Esophagus squamous epithelium (tissue), 5 donors: ENCODE data around the gene TRIM41. TPM values are rescaled to one million over a fixed set of nuclear protein-coding genes. Genes with fewer than 3 reads are reported as not detected.
"Not testable (repeated sequence)": the region's sequence is repeated elsewhere in the genome, so short reads cannot be mapped to it uniquely, and the experiment has no call there.

ENCODE experiments used
- DNase-seq: peaks from one replicate; lab custom pipeline; 2025; lab: John Stamatoyannopoulos, UW
- H3K27ac ChIP-seq, 4 donors: fragments of 200-600 bp; sonication (generic); one replicate each; pipeline ENCODE4 v1.5.1; 2016 to 2019; ENCODE audit warnings: mild to moderate bottlenecking in 1 of 4
- H3K27me3 ChIP-seq, 4 donors: fragments of 200-600 bp; sonication (generic); 1 replicate in 3 of 4; 2 replicates in 1 of 4; pipeline versions ENCODE4 v1.5.1 to v1.6.0; 2017 to 2021; ENCODE audit warnings: antibody characterized with exemption in 1 of 4
- H3K36me3 ChIP-seq, 3 donors: fragments of 200-600 bp; sonication (generic); one replicate each; pipeline ENCODE4 v1.5.1; 2016 to 2019
- H3K4me1 ChIP-seq, 3 donors: fragments of 200-600 bp; sonication (generic); one replicate each; pipeline ENCODE4 v1.5.1; 2017 to 2019
- H3K4me3 ChIP-seq, 4 donors: fragments of 200-600 bp; sonication (generic); 1 replicate in 3 of 4; 2 replicates in 1 of 4; pipeline ENCODE4 v1.5.1; 2016 to 2019; ENCODE audit warnings: mild to moderate bottlenecking in 2 of 4, moderate library complexity in 1 of 4
- H3K9me3 ChIP-seq, 3 donors: fragments of 200-600 bp; sonication (generic); one replicate each; pipeline ENCODE4 v1.5.1; 2016 to 2019
- CTCF ChIP-seq, 6 experiments: fragments of 450-650 bp in 4 of 6; fragments of 200-600 bp in 2 of 6; sonication (generic) in 2 of 6; IDR thresholded peaks; one replicate each; pipeline ENCODE4 v1.5.1; 2016 to 2019; ENCODE audit warnings: antibody characterized with exemption in 6 of 6, mild to moderate bottlenecking in 4 of 6, moderate library complexity in 4 of 6
- POLR2A ChIP-seq, 4 donors: fragments of 450-650 bp; IDR thresholded peaks; one replicate each; pipeline ENCODE4 v1.6.1; 2017; ENCODE audit warnings: antibody characterized with exemption in 4 of 4, mild to moderate bottlenecking in 4 of 4, moderate library complexity in 3 of 4
- WGBS, 2 donors: methylation state at CpG; one replicate each; pipeline ENCODE4 v1.1.5; 2018; 5-methylcytosine and 5-hydroxymethylcytosine counted together
- intact Hi-C: fragments of 100-400 bp; cut with DNase I; formaldehyde crosslinking; loops from one replicate; pipeline ENCODE4 v1.15.0; 2022
- total RNA-seq, 4 donors: library from RNA; depleted of rRNA; stranded (reverse); fragments of >200 nt; gene quantifications; one replicate each; pipeline ENCODE4 v1.1.0, GENCODE V29; 2016
- donor health status: DM: yes; HTN: yes; CAD: no.

TRIM41 gene
- total RNA-seq, 4 donors from 2014 or later = 12.0 to 22.1 (median 13.8) TPM

- H3K9me3 ChIP-seq = no peaks in the 10 kb centered on the region
- WGBS, 2 donors = 90 to 93% methylated on average over 6 of the region's 6 CpGs
- no peak overlapping the region for H3K4me3 ChIP-seq
- no peak overlapping the region for H3K27ac ChIP-seq
- no peaks in the 10 kb centered on the region for H3K36me3 ChIP-seq
- intact Hi-C loops = no loop called here
- H3K4me1 ChIP-seq = peaks cover 0 to 27% (median 10%) of the 10 kb centered on the region in 3 donors
- TF ChIP-seq CTCF (IDR thresholded peaks at IDR 0.05) (no peak), POLR2A (IDR thresholded peaks at IDR 0.05) (no peak)
- no peaks in the 10 kb centered on the region for H3K27me3 ChIP-seq
- no peak for DNase-seq
These were observed 11.0 kb upstream of the TRIM41 start for GRCh38 chr5:181212080-181212479.

- 57 to 71% methylated on average over 2 of the region's 2 CpGs for WGBS, 2 donors
These were observed 10.1 kb upstream of the TRIM41 start for GRCh38 chr5:181212934-181213333.

GRCh38 chr5:181214249-181214648, 8.8 kb upstream of the TRIM41 start:
- DNase-seq, H3K27ac ChIP-seq, H3K27me3 ChIP-seq, H3K4me3 ChIP-seq, H3K36me3 ChIP-seq, H3K9me3 ChIP-seq, intact Hi-C loops: not testable (repeated sequence)
- H3K4me1 ChIP-seq = peaks cover 6 to 33% (median 17%) of the 10 kb centered on the region in 3 donors
- WGBS, 2 donors = 54 to 71% methylated on average over 9 of the region's 10 CpGs

More at GRCh38 chr5:181212934-181213333, 10.1 kb upstream of the TRIM41 start:
- Histone ChIP-seq H3K4me1 (peaks cover 0 to 27% (median 14%) of the 10 kb centered on the region in 3 donors), H3K27ac (no peak overlapping the region), H3K27me3 (no peaks in the 10 kb centered on the region), H3K36me3 (no peaks in the 10 kb centered on the region), H3K4me3 (no peak overlapping the region), H3K9me3 (no peaks in the 10 kb centered on the region)
- intact Hi-C loops = no loop called here
- no peak for DNase-seq
- TF ChIP-seq CTCF (IDR thresholded peaks at IDR 0.05) (no peak), POLR2A (IDR thresholded peaks at IDR 0.05) (no peak)

- no peak for TF ChIP-seq CTCF (IDR thresholded peaks at IDR 0.05)
- no peak for TF ChIP-seq POLR2A (IDR thresholded peaks at IDR 0.05)
- Histone ChIP-seq H3K4me3 (peak overlapping the region; percentile 29 to 63 (median 46)), H3K9me3 (no peaks in the 10 kb centered on the region), H3K27me3 (no peaks in the 10 kb centered on the region), H3K27ac (peak overlapping the region in 3 of 4 donors; percentile 23 to 82 (median 77)), H3K36me3 (no peaks in the 10 kb centered on the region), H3K4me1 (peaks cover 6 to 35% (median 17%) of the 10 kb centered on the region in 3 donors)
- intact Hi-C loops = no loop called here
- 38 to 41% methylated on average over 29 to 33 of the region's 44 CpGs for WGBS, 2 donors
- DNase-seq = no peak
These were observed 6.8 kb upstream of the TRIM41 start for GRCh38 chr5:181215997-181216989.

- Histone ChIP-seq H3K36me3 (no peaks in the 10 kb centered on the region), H3K27me3 (no peaks in the 10 kb centered on the region), H3K4me3 (peak overlapping the region; percentile 29 to 63 (median 46)), H3K27ac (peak overlapping the region; percentile 53 to 82 (median 79)), H3K4me1 (peaks cover 9 to 43% (median 17%) of the 10 kb centered on the region in 3 donors), H3K9me3 (no peaks in the 10 kb centered on the region)
- DNase-seq = no peak
- no peak for TF ChIP-seq POLR2A (IDR thresholded peaks at IDR 0.05)
- TF ChIP-seq CTCF (IDR thresholded peaks at IDR 0.05) = no peak
- 1 to 3% methylated on average over 30 to 43 of the region's 46 CpGs for WGBS, 2 donors
- intact Hi-C loops = no loop called here
These were observed 5.8 kb upstream of the TRIM41 start for GRCh38 chr5:181217111-181217802.
